Colon (tissue), 2 donors: Measurements from ENCODE around the gene PPARD.
"Not testable (repeated sequence)": the region's sequence is repeated elsewhere in the genome, so short reads cannot be mapped to it uniquely, and the experiment has no call there.

Source experiments
- FAIRE-seq: peaks from 2 replicates; lab custom pipeline; 2012; peaks lifted over from hg19 to GRCh38; lab: Jason Lieb, UNC
- donor health status: control.
- donor health status: control.

Gene PPARD

GRCh38 chr6:35438378-35439065, 96.2 kb downstream of the PPARD start:
- FAIRE-seq, result not testable (repeated sequence)

GRCh38 chr6:35439308-35439707, 97.0 kb downstream of the PPARD start:
- FAIRE-seq, result no peak

- no peak for FAIRE-seq
These were observed 98.8 kb downstream of the PPARD start for GRCh38 chr6:35441205-35441604.

GRCh38 chr6:35441642-35442041, 99.3 kb downstream of the PPARD start:
- no peak for FAIRE-seq

- FAIRE-seq, result no peak
These were observed 100.3 kb downstream of the PPARD start for GRCh38 chr6:35442693-35443092.

- no peak for FAIRE-seq
These were observed 101.1 kb downstream of the PPARD start for GRCh38 chr6:35443341-35444030.

- FAIRE-seq, result no peak
These were observed 103.3 kb downstream of the PPARD start for GRCh38 chr6:35445691-35446090.

- FAIRE-seq, result no peak
These were observed 105.8 kb downstream of the PPARD start for GRCh38 chr6:35448191-35448590.

GRCh38 chr6:35449287-35449881, 107.0 kb downstream of the PPARD start:
- no peak for FAIRE-seq

GRCh38 chr6:35451354-35452182, 109.2 kb downstream of the PPARD start:
- FAIRE-seq, result no peak

- no peak for FAIRE-seq
These were observed 110.1 kb downstream of the PPARD start, which contains the start of gene FANCE for GRCh38 chr6:35452183-35453090. Gene FANCE (plus strand): TSS chr6:35452338. CDS start chr6:35452546, 208 bp downstream.

- no peak for FAIRE-seq
These were observed 110.9 kb downstream of the PPARD start for GRCh38 chr6:35453236-35453635.

- no peak for FAIRE-seq
These were observed 112.2 kb downstream of the PPARD start for GRCh38 chr6:35454391-35455110.

- no peak for FAIRE-seq
These were observed 115.5 kb downstream of the PPARD start for GRCh38 chr6:35457907-35458306.

- FAIRE-seq, result no peak
These were observed 118.9 kb downstream of the PPARD start for GRCh38 chr6:35461270-35461669.

- no peak for FAIRE-seq
These were observed 120.9 kb downstream of the PPARD start for GRCh38 chr6:35463292-35463691.

GRCh38 chr6:35465646-35466045, 123.3 kb downstream of the PPARD start:
- FAIRE-seq, result no peak

- FAIRE-seq, result no peak
These were observed 126.0 kb downstream of the PPARD start, which contains the start of gene RPL10A for GRCh38 chr6:35468181-35468979. Gene RPL10A (plus strand): TSS chr6:35468401. CDS start chr6:35468435, 34 bp downstream.

- FAIRE-seq, result no peak
These were observed 126.8 kb downstream of the PPARD start for GRCh38 chr6:35468980-35469750.
